Stomach (tissue), 4 donors: ENCODE results near the gene RNASEH2C.
"Not testable (repeated sequence)": the region's sequence is repeated elsewhere in the genome, so short reads cannot be mapped to it uniquely, and the experiment has no call there.

Source experiments
- EP300 ChIP-seq: sonication (generic); formaldehyde crosslinking; IDR thresholded peaks from one replicate; pipeline ENCODE4 v1.6.1; 2017; ENCODE audit warnings: antibody characterized with exemption
- POLR2A ChIP-seq, 4 donors: fragments of 450-650 bp; IDR thresholded peaks; one replicate each; pipeline ENCODE4 v1.6.1; 2016; ENCODE audit warnings: antibody characterized with exemption in 4 of 4, control low read depth in 2 of 4, mild to moderate bottlenecking in 1 of 4, moderate library complexity in 1 of 4
- POLR2AphosphoS5 ChIP-seq, 3 donors: sonication (generic); formaldehyde crosslinking; IDR thresholded peaks; one replicate each; pipeline ENCODE4 v1.6.1; 2016; ENCODE audit warnings: antibody characterized with exemption in 3 of 3
- TF ChIP-seq, protein P1 (sequence below), 7 experiments: fragments of 450-650 bp in 4 of 7; fragments of 200-600 bp in 3 of 7; sonication (generic) in 3 of 7; IDR thresholded peaks; one replicate each; pipeline ENCODE4 v1.5.1; 2016 to 2019; ENCODE audit warnings: antibody characterized with exemption in 7 of 7, control low read depth in 2 of 7, mild to moderate bottlenecking in 1 of 7

DNA sequence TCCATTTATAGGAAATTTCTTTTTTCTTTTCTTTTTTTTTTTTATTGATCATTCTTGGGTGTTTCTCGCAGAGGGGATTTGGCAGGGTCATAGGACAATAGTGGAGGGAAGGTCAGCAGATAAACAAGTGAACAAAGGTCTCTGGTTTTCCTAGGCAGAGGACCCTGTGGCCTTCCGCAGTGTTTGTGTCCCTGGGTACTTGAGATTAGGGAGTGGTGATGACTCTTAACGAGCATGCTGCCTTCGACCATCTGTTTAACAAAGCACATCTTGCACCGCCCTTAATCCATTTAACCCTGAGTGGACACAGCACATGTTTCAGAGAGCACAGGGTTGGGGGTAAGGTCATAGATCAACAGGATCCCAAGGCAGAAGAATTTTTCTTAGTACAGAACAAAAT, 41.6 kb upstream of the RNASEH2C start:
- not testable (repeated sequence) for TF ChIP-seq POLR2AphosphoS5 (IDR thresholded peaks at IDR 0.05); POLR2A (IDR thresholded peaks at IDR 0.05); EP300
- TF ChIP-seq, protein P1, sequence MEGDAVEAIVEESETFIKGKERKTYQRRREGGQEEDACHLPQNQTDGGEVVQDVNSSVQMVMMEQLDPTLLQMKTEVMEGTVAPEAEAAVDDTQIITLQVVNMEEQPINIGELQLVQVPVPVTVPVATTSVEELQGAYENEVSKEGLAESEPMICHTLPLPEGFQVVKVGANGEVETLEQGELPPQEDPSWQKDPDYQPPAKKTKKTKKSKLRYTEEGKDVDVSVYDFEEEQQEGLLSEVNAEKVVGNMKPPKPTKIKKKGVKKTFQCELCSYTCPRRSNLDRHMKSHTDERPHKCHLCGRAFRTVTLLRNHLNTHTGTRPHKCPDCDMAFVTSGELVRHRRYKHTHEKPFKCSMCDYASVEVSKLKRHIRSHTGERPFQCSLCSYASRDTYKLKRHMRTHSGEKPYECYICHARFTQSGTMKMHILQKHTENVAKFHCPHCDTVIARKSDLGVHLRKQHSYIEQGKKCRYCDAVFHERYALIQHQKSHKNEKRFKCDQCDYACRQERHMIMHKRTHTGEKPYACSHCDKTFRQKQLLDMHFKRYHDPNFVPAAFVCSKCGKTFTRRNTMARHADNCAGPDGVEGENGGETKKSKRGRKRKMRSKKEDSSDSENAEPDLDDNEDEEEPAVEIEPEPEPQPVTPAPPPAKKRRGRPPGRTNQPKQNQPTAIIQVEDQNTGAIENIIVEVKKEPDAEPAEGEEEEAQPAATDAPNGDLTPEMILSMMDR (IDR thresholded peaks at IDR 0.05) = not testable (repeated sequence)
